AG04450 (cell line): ENCODE results near the gene DDX10. TPM values are rescaled to one million over a fixed set of nuclear protein-coding genes. Genes with fewer than 3 reads are reported as not detected.
"Not testable (repeated sequence)": the region's sequence is repeated elsewhere in the genome, so short reads cannot be mapped to it uniquely, and the experiment has no call there.

Experiments used
- CTCF ChIA-PET: fragments of 300-600, 350-600 bp; formaldehyde crosslinking; extraction: SDS; loops from one replicate; lab custom pipeline; 2022; ENCODE audit warnings: antibody characterized with exemption, inconsistent platforms; lab: Charles Lee
- POLR2A ChIA-PET: fragments of 350-600 bp; formaldehyde crosslinking; extraction: SDS; loops from one replicate; lab custom pipeline; 2021; ENCODE audit warnings: antibody characterized with exemption, inconsistent platforms; lab: Yijun Ruan, JAX
- DNase-seq: peaks from one replicate; pipeline ENCODE4 v3.0.0-alpha.2; 2011; ENCODE audit warnings: low read depth, low spot score
- H3K27ac ChIP-seq: one replicate; pipeline ENCODE4 v1.5.1; 2012; ENCODE audit warnings: low read depth, low read length, control low read depth
- H3K27me3 ChIP-seq: one replicate; pipeline ENCODE4 v1.6.0; 2012; ENCODE audit warnings: low read length; ENCODE audit not compliant: control insufficient read depth, insufficient read depth
- H3K4me3 ChIP-seq: 2 replicates; pipeline ENCODE4 v1.5.1; 2011; ENCODE audit warnings: mild to moderate bottlenecking, low read depth, low read length, control low read depth
- H3K9me3 ChIP-seq: 2 replicates; pipeline ENCODE4 v1.5.1; 2012; ENCODE audit warnings: low read length; ENCODE audit not compliant: control insufficient read depth, insufficient read depth
- polyA plus RNA-seq: library from polyadenylated mRNA; depleted of rRNA; stranded (reverse); fragments of >200 nt; gene quantifications from 2 replicates; pipeline ENCODE4 v1.2.3, GENCODE V29; 2011
- TF ChIP-seq, protein P1 (sequence below): IDR thresholded peaks from 2 replicates; pipeline ENCODE4 v1.5.1; 2011; ENCODE audit warnings: low read depth, low read length, control low read depth, inconsistent platforms

The DDX10 gene
- polyA plus RNA-seq, 1 experiment = 27.1 TPM

DNA sequence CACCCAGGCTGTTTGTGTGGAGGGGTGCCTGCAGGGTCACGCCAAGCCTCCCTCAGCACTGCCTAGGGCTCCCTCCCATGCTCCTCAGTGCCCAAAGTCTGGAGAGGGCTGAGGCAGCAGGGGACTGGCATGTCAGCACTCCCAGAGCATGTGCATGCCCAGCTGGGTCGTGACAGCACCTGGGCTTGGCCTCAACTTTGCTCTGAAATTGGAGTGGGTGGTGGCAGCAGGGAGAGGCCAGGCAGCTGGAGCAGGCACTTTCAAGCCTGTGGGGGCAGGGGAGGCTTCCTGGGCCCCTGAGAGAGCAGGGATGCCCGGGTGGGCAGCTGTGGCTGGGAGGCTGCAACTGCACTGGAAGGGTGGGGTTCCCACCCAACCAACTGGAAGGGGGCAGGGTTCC is 35.6 kb upstream of the DDX10 start:
- ChIA-PET CTCF (interaction anchor here (0.6 kb wide), 1 partner anchor 17 kb away, joined by 3 read pairs; no protein-coding TSS in a partner anchor), POLR2A (no interaction called here)
- Histone ChIP-seq H3K4me3 (no peak overlapping the region), H3K9me3 (peaks cover 12% of the 10 kb centered on the region), H3K27me3 (peaks cover 3% of the 10 kb centered on the region), H3K27ac (no peak overlapping the region)
- TF ChIP-seq, protein P1, sequence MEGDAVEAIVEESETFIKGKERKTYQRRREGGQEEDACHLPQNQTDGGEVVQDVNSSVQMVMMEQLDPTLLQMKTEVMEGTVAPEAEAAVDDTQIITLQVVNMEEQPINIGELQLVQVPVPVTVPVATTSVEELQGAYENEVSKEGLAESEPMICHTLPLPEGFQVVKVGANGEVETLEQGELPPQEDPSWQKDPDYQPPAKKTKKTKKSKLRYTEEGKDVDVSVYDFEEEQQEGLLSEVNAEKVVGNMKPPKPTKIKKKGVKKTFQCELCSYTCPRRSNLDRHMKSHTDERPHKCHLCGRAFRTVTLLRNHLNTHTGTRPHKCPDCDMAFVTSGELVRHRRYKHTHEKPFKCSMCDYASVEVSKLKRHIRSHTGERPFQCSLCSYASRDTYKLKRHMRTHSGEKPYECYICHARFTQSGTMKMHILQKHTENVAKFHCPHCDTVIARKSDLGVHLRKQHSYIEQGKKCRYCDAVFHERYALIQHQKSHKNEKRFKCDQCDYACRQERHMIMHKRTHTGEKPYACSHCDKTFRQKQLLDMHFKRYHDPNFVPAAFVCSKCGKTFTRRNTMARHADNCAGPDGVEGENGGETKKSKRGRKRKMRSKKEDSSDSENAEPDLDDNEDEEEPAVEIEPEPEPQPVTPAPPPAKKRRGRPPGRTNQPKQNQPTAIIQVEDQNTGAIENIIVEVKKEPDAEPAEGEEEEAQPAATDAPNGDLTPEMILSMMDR = no peak
- no peak for DNase-seq

DNA sequence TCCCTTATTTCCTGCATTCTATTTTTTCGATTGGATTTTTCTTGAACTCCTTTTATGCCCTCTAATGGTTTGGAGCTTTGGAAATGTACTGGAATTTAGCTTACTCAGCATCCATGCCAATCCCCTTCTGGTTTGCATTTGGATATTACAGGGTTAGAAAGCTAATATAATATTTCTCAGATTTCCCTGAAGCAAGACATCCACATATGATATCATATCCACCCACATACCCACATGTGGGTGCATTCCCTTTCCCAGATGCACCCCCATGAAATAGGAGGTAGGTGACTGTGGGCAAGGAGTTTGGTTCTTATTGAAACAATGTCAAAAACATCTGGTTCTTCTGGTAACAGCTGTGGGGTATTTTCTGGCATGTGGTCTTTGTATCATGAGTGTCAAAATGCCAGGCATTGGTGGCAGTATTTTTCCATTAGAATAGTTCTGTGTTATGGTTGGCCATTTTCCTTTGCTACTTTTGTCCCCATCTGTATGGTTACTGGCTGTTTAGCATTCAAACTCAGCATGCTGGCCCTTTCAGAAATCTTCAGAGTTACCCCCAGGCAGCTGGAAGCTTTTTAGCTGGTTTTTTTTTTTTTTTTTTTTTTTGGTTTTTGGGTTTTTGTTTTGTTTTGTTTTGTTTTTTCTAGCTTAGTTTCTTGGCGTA is 32.7 kb upstream of the DDX10 start:
- no peak overlapping the region for H3K27ac ChIP-seq
- POLR2A ChIA-PET = interaction anchor here (0.5 kb wide), 1 partner anchor 12 kb away, joined by 4 read pairs; no protein-coding TSS in a partner anchor
- peaks cover 6% of the 10 kb centered on the region for H3K27me3 ChIP-seq
- TF ChIP-seq, protein P1 = no peak
- no peak overlapping the region for H3K4me3 ChIP-seq
- CTCF ChIA-PET = interaction anchor here (0.5 to 0.6 kb wide), 2 partner anchors 22 to 966 kb away, joined by 4 read pairs; no protein-coding TSS in a partner anchor
- no peak for DNase-seq
- H3K9me3 ChIP-seq = peaks cover 12% of the 10 kb centered on the region

DNA sequence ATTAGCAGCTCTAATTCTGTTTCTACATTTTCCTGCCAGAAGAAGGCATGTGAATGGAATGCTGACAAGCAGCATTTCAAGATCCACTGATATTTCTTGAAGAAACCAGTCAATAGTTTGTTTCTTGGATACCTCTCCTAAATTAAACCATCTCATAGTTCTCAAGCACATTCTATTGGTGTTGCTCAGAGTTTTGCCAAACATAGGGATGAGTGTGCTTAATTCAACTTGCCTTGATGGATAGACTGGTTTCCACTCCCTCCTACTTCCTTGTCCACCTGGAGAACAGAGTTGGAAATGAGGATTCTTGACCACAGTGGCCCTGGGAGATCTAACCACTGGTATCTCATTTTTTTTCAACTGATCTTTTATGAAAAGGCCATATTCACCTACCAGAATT is 29.8 kb upstream of the DDX10 start:
- Histone ChIP-seq H3K27me3 (peaks cover 5% of the 10 kb centered on the region), H3K9me3 (no peaks in the 10 kb centered on the region; the same call in 1 of the 2 replicates), H3K27ac (no peak overlapping the region), H3K4me3 (no peak overlapping the region)
- CTCF ChIA-PET = no interaction called here
- POLR2A ChIA-PET = no interaction called here
- TF ChIP-seq, protein P1 = no peak
- DNase-seq = no peak

DNA sequence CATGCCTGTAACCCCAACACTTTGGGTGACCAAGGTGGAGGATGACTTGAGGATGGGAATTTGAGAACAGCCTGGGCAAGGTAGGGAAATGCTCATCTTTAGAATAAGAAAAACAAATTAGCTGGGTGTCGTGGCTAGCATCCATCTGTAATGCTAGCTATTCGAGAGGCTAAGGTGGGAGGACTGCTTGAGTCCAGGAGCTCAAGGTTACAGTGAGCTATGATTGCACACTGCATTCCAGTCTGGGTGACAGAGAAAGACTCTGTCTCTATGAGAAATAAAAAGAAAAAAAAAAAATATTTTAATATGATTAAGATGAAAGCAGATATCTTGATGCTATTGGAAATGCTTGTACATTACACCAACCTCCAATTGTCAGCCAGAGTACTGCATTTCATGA is 28.6 kb upstream of the DDX10 start:
- no peak overlapping the region for H3K27ac ChIP-seq
- TF ChIP-seq, protein P1 = no peak
- no peaks in the 10 kb centered on the region; the same call in 1 of the 2 replicates for H3K9me3 ChIP-seq
- H3K4me3 ChIP-seq = no peak overlapping the region
- ChIA-PET POLR2A (no interaction called here), CTCF (no interaction called here)
- no peak for DNase-seq
- H3K27me3 ChIP-seq = peaks cover 5% of the 10 kb centered on the region

DNA sequence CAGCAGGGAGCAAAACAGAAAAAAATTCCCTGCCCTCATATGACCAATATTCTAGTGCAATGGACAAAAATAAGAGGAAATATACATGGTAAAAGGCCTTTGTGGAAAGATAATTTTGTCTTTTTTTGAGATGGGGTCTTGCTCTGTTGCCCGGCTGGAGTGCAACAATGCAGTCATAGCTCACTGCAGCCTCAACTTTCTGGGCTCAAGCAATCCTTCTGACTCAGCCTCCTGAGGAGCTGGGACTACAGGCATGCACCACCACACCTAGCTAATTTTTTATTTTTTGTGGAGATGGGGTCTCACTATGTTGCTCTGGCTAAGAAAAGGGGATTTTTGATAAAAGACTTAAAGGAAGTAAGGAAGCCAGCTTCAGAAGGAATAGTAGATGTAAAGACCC is 25.7 kb upstream of the DDX10 start:
- CTCF ChIA-PET = no interaction called here

DNA sequence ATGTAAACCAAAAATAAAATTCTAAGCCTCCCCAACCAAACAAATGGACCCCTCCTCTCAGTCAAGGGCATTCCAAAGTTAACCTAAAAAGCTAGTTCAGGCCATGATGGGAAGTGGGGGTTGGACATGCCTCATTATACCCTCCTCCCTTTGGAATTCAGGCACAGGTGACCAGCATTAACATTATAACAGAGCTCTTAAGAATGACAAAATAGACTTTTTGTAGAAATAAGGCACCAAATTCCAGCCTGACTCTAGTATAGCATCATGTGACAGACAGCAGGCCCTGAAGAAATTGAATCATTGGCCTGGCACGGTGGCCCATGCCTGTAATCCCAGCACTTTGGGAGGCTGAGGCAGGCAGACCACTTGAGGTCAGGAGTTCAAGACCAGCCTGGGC is 23.1 kb upstream of the DDX10 start:
- DNase-seq, CTCF ChIA-PET, H3K27me3 ChIP-seq, H3K4me3 ChIP-seq, H3K27ac ChIP-seq, POLR2A ChIA-PET, H3K9me3 ChIP-seq: not testable (repeated sequence)

More for the DNA sequence above, 25.7 kb upstream of the DDX10 start:
- no peaks in the 10 kb centered on the region for H3K9me3 ChIP-seq
- no peak overlapping the region for H3K27ac ChIP-seq
- DNase-seq = no peak
- POLR2A ChIA-PET = no interaction called here
- TF ChIP-seq, protein P1 = no peak
- peaks cover 5% of the 10 kb centered on the region for H3K27me3 ChIP-seq
- H3K4me3 ChIP-seq = no peak overlapping the region
